Measurements from ENCODE around the gene RNF135. TPM values are rescaled to one million over a fixed set of nuclear protein-coding genes. Genes with fewer than 3 reads are reported as not detected.
"Not testable (repeated sequence)": the region's sequence is repeated elsewhere in the genome, so short reads cannot be mapped to it uniquely, and the experiment has no call there.

Gene RNF135
- total and polyA plus RNA-seq, 2 of the 4 experiments (the other 2 are of a cell fraction) = 5.9 to 9.0 TPM

GRCh38 chr17:31010014-31010413 lies 39.2 kb downstream of the RNF135 start:
- H2AK9ac ChIP-seq (replicated peaks; ENCODE audit: low read depth, low read length, poor library complexity); H4K8ac ChIP-seq (ENCODE audit: low read depth in 2 of 2, low read length in 2 of 2); H2BK20ac ChIP-seq (ENCODE audit: low read depth, low read length); BruUV-seq (replicated peaks); H2BK120ac ChIP-seq (ENCODE audit: low read depth, low read length); H2BK15ac ChIP-seq (ENCODE audit: low read depth, low read length); H2AK5ac ChIP-seq (ENCODE audit: low read depth, low read length); H3K4ac ChIP-seq (ENCODE audit: low read depth, low read length); H3K14ac ChIP-seq (replicated peaks; ENCODE audit: low read depth, low read length); H2AFZ ChIP-seq (replicated peaks; ENCODE audit: low read length, poor library complexity); ATAC-seq (ENCODE audit: low read depth); H3K36me3 ChIP-seq (ENCODE audit: control insufficient read depth, insufficient read depth, low read length); H3K56ac ChIP-seq (ENCODE audit: extremely low read depth, insufficient read depth, low read length); H3K4me1 ChIP-seq (ENCODE audit: control insufficient read depth, insufficient read depth, low read length); POLR2A ChIA-PET (ENCODE audit: unreplicated experiment); H4K91ac ChIP-seq (ENCODE audit: insufficient read depth, low read depth, low read length); H3K9me3 ChIP-seq (ENCODE audit: control insufficient read depth, insufficient read depth, low read length); DNase-seq; H3K27me3 ChIP-seq (ENCODE audit: control insufficient read depth, insufficient read depth, low read length); CTCF ChIA-PET; H3K23ac ChIP-seq (ENCODE audit: low read depth, low read length); H2BK5ac ChIP-seq (ENCODE audit: low read depth, low read length, poor library complexity, severe bottlenecking); H3K18ac ChIP-seq (ENCODE audit: low read depth, low read length); H3K9me1 ChIP-seq (ENCODE audit: insufficient read depth, low read length); H3K27ac ChIP-seq (ENCODE audit: insufficient read depth, low read length); dilution Hi-C loops (cut with HindIII; ENCODE audit: low sequenced_read_pairs, unreplicated experiment); H4K5ac ChIP-seq (ENCODE audit: low read depth, low read length); H3K9ac ChIP-seq (ENCODE audit: low read depth, low read length); H4K20me1 ChIP-seq (ENCODE audit: insufficient read depth, low read length); H3K4me3 ChIP-seq (ENCODE audit: insufficient read depth, low read depth, low read length): not testable (repeated sequence)
- intact Hi-C loops (cut with micrococcal nuclease) (loop anchor here (5.0 kb wide), 2 partner anchors 87 to 362 kb away; no protein-coding TSS in a partner anchor), in situ Hi-C loops (cut with MboI; ENCODE audit: low sequenced_read_pairs) (loop anchor here (5.0 kb wide), 1 partner anchor 207 kb away; no protein-coding TSS in a partner anchor)
- WGBS, 2 experiments (ENCODE audit: extremely low coverage in 2 of 2, insufficient read length in 1 of 2) = no CpG with 5 or more reads among the region's 3 CpGs
- H3K79me1 ChIP-seq (ENCODE audit: low read depth in 1 of 2, low read length in 2 of 2) = peaks cover 0 to 12% of the 10 kb centered on the region in 2 experiments; a peak in 2 of 4 replicates
- H3K4me2 ChIP-seq (ENCODE audit: low read depth, low read length) = peak overlapping the region; percentile 34; the same call in 1 of the 2 replicates

All from IMR-90 (cell line).